AG10803 (cell line): Measurements from ENCODE around the gene LAMA3.

Experiments
- DNase-seq: peaks from one replicate; pipeline ENCODE4 v3.0.0; 2010; ENCODE audit warnings: low read depth
- H3K4me3 ChIP-seq: 2 replicates; pipeline ENCODE4 v1.5.1; 2011; ENCODE audit warnings: mild to moderate bottlenecking, low read length, control low read depth
- TF ChIP-seq, protein P1 (sequence below): conservative IDR thresholded peaks from 2 replicates; pipeline ENCODE4 v1.5.1; 2011; ENCODE audit warnings: mild to moderate bottlenecking, low read length, control low read depth, inconsistent platforms

Gene LAMA3

DNA sequence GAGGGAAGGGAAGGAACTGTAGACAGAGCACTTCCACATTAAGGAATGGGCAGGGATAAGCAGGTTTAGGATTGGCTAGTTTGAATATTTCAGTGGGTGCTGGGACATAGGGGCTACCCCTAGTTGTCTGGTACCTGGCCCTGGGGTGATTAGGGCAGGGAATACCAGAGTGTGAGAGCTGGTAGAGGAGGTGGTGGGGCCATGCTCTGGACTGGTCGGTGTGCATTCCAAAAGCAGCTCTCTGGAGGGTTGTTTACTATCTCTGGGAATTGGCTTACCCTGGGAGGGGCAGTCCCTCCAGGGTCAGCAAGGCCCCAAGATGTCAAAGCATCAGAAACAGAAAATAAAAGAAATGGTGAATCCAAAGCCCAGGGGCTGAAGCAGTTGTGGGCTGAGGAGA is 103.8 kb downstream of the LAMA3 start:
- H3K4me3 ChIP-seq, result no peak overlapping the region
- TF ChIP-seq, protein P1, sequence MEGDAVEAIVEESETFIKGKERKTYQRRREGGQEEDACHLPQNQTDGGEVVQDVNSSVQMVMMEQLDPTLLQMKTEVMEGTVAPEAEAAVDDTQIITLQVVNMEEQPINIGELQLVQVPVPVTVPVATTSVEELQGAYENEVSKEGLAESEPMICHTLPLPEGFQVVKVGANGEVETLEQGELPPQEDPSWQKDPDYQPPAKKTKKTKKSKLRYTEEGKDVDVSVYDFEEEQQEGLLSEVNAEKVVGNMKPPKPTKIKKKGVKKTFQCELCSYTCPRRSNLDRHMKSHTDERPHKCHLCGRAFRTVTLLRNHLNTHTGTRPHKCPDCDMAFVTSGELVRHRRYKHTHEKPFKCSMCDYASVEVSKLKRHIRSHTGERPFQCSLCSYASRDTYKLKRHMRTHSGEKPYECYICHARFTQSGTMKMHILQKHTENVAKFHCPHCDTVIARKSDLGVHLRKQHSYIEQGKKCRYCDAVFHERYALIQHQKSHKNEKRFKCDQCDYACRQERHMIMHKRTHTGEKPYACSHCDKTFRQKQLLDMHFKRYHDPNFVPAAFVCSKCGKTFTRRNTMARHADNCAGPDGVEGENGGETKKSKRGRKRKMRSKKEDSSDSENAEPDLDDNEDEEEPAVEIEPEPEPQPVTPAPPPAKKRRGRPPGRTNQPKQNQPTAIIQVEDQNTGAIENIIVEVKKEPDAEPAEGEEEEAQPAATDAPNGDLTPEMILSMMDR, result no peak
- no peak for DNase-seq

DNA sequence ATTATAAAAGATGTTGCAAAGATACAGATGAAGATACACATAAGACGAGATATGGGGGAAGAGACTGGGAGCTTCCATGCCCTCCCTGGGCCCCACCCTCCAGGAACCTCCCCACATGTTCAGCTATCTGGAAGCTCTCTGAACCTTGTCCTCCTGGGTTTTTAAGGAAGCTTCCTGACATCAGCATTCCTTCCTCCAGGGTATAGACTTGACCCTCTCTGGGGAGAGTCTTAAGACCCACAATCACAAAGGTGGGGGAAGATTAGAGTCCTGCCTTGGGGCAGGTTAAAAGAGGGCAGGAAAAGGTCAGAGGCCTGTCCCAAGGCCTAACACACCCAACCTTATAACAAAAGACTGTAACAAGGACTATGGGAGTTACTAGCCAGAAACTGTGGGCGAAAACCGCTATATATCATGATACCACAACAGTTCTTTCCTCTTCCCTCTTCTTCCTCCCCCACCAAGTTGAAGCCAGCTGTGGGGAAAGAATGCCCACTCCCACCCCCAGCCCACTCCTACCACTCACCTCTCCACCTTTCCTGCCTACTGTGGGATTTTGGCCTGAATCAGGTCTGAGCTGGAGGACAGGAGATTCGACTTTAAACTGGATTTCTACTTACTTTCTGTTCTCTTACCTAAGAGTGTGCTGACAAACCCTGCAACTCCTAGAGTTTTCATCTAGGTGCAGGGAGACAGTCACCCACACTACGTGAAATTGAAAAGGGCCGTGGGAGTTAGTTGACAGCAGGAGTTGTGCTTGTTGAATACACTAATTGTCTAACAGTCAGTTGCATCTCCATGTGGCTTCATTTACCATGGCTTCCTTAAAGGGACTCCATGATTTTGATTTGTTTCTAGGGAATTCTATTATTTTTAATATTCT is 105.0 kb downstream of the LAMA3 start:
- TF ChIP-seq, protein P1, result no peak
- no peak overlapping the region for H3K4me3 ChIP-seq
- DNase-seq, result no peak

DNA sequence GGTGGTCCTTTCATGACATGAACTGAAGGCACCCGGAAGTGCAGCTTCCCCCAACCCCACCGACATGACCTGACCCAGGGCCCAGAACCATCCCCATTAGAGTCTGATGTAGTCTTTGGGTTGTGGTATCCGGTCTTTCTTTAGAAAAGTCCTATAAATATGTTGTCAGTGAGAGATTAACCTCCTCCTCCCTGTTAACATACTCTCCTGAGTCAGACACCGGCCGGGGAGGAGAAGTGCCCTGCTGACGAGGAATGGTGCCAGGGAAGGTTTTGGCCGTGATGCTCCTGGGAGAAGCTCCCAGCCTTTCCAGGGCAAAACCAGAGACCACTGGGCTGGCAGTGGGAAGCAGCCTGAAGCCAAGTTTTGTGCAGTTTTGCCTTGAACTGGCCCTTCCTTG is 109.0 kb downstream of the LAMA3 start:
- no peak overlapping the region for H3K4me3 ChIP-seq
- DNase-seq, result no peak
- TF ChIP-seq, protein P1, result no peak

DNA sequence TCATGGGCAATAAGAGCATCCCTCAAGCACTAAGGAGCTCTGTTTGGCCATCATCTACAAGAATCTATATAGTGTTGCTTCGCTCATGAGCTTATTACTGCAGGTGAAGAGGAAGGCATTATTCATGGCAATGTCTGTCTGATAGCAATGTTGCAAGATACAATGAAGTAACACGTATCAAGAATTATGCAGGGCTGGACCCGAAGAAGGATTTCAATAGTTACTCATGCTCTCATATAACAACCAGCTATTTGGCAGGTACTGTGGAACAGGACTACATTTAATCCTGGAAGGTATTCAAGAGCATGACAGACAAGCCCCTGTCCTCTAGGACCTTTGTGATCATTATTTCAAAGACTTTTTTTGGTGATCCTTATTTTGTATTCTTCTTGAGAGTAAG is 109.6 kb downstream of the LAMA3 start:
- no peak overlapping the region for H3K4me3 ChIP-seq
- TF ChIP-seq, protein P1, result no peak
- no peak for DNase-seq

DNA sequence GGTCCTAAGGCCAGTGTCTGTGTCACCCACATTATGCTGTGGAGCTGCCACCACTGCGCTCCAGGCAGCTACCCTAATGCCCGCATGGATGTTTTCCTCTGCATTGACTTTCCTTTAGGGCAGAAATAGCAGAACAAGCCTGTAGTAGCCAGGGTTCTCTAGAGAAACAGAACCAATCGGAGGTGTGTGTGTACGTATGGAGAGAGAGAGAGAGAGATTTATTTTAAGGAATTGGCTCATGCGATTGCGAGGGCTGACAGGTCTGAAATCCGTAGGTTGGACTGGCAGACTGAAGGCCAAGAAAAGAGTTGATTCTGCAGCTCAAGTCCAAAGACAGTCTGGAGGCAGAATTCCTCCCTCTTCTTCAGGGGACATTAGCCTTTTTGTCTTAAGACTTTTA is 110.3 kb downstream of the LAMA3 start:
- no peak for DNase-seq

DNA sequence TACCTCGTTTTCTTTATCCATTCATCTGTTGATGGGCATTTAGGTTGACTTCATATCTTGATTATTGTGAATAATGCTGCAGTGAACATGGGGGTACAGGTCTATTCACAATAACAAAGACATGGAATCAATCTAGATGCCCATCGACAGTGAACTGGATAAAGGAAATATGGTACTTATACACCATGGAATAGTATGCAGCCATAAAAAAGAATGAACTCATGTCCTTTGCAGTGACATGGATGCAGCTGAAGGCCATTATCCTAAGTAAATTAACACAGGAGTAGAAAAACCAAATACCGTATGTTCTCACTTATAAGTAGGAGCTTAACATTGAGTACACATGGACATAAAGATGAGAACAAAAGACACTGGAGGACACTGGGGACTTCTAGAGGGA is 111.6 kb downstream of the LAMA3 start:
- TF ChIP-seq, protein P1, result no peak
- no peak for DNase-seq
- H3K4me3 ChIP-seq, result no peak overlapping the region

More for the DNA sequence above, 110.3 kb downstream of the LAMA3 start:
- TF ChIP-seq, protein P1, result no peak
- no peak overlapping the region for H3K4me3 ChIP-seq

DNA sequence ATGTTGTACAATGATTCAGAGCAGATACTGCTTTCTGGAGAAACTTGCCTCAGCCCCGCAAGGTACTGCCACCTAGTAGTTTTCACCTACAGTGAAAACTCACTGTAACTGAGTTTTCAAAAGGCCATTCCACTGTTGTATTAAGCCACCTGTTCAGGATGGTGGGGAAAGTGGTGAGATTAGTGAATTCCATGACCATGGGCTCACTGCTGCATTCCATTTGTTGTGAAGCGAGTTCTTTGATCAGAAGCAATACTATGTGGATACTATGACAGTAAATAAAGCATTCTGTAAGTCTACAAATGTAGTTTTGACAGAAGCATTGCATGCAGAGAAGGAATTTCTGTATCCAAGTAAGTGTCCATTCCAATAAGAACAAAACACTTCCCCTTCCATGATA is 113.6 kb downstream of the LAMA3 start:
- DNase-seq, result no peak
- TF ChIP-seq, protein P1, result no peak
- H3K4me3 ChIP-seq, result no peak overlapping the region
